SK-N-SH treated with all-trans-retinoic acid at 6 μM for 48 hours (cell line): ENCODE results near the gene CHIC2.

Experiments
- ATAC-seq: fragments of 200-7000 bp; cut with Tn5 transposase; 3 replicates; pipeline ENCODE4 v1.9.1; 2020; ENCODE audit warnings: mild to moderate bottlenecking, moderate library complexity
- ARNTL ChIP-seq: fragments of 450-650 bp; formaldehyde crosslinking; IDR thresholded peaks from 2 replicates; pipeline ENCODE4 v1.5.0; 2020; ENCODE audit warnings: low read depth, mild to moderate bottlenecking, moderate library complexity, borderline replicate concordance
- BACH2 ChIP-seq: fragments of 250-450 bp; sonication (Bioruptor Pico); IDR thresholded peaks from 2 replicates; pipeline ENCODE4 v1.9.0; 2021; ENCODE audit warnings: mild to moderate bottlenecking, borderline replicate concordance
- CREB5 ChIP-seq: fragments of 250-450 bp; sonication (Bioruptor Pico); IDR thresholded peaks from 2 replicates; pipeline ENCODE4 v1.5.1; 2020; ENCODE audit warnings: low read depth, mild to moderate bottlenecking, moderate library complexity
- CSDC2 ChIP-seq: fragments of 250-450 bp; sonication (Bioruptor Pico); IDR thresholded peaks from 2 replicates; pipeline ENCODE4 v1.5.0; 2020; ENCODE audit warnings: mild to moderate bottlenecking, moderate library complexity
- ESRRG ChIP-seq: fragments of 250-450 bp; sonication (Bioruptor Pico); IDR thresholded peaks from 2 replicates; pipeline ENCODE4 v1.6.1; 2021; ENCODE audit warnings: mild to moderate bottlenecking
- GLIS3 ChIP-seq: fragments of 250-450 bp; sonication (Bioruptor Pico); IDR thresholded peaks from 2 replicates; pipeline ENCODE4 v1.5.0; 2020; ENCODE audit warnings: mild to moderate bottlenecking, moderate library complexity
- ISL1 ChIP-seq: fragments of 250-450 bp; sonication (Bioruptor Pico); IDR thresholded peaks from 2 replicates; pipeline ENCODE4 v2.1.2; 2022; ENCODE audit warnings: mild to moderate bottlenecking, moderate library complexity
- OSR1 ChIP-seq: fragments of 250-450 bp; sonication (Bioruptor Pico); IDR thresholded peaks from 2 replicates; pipeline ENCODE4 v1.8.0; 2022; ENCODE audit warnings: moderate library complexity, mild to moderate bottlenecking, inconsistent platforms
- POU6F1 ChIP-seq: fragments of 250-450 bp; sonication (Bioruptor Pico); IDR thresholded peaks from 2 replicates; pipeline ENCODE4 v1.8.0; 2021; ENCODE audit warnings: low read depth, mild to moderate bottlenecking, moderate library complexity, borderline replicate concordance
- PPARA ChIP-seq: fragments of 250-450 bp; sonication (Bioruptor Pico); IDR thresholded peaks from 2 replicates; pipeline ENCODE4 v1.5.0; 2020; ENCODE audit warnings: mild to moderate bottlenecking, borderline replicate concordance
- RARB ChIP-seq: fragments of 250-450 bp; sonication (Bioruptor Pico); IDR thresholded peaks from 2 replicates; pipeline ENCODE4 v1.8.0; 2021; ENCODE audit warnings: mild to moderate bottlenecking, moderate library complexity
- SNAI2 ChIP-seq: fragments of 250-450 bp; sonication (Bioruptor Pico); IDR thresholded peaks from 2 replicates; pipeline ENCODE4 v1.5.0; 2020; ENCODE audit warnings: mild to moderate bottlenecking, moderate library complexity
- TCF4 ChIP-seq: fragments of 250-450 bp; sonication (Bioruptor Pico); IDR thresholded peaks from 2 replicates; pipeline ENCODE4 v1.8.0; 2021; ENCODE audit warnings: mild to moderate bottlenecking, moderate library complexity, borderline replicate concordance
- TOX ChIP-seq: fragments of 250-450 bp; sonication (Bioruptor Pico); IDR thresholded peaks from 2 replicates; pipeline ENCODE4 v1.8.0; 2021; ENCODE audit warnings: mild to moderate bottlenecking, moderate library complexity, borderline replicate concordance
- TSHZ2 ChIP-seq: fragments of 250-450 bp; sonication (Bioruptor Pico); IDR thresholded peaks from 2 replicates; pipeline ENCODE4 v1.5.0; 2020; ENCODE audit warnings: mild to moderate bottlenecking, moderate library complexity
- ZC3H10 ChIP-seq: fragments of 250-450 bp; sonication (Bioruptor Pico); IDR thresholded peaks from 2 replicates; pipeline ENCODE4 v1.5.1; 2021; ENCODE audit warnings: mild to moderate bottlenecking, moderate library complexity
- ZFP3 ChIP-seq: fragments of 250-450 bp; sonication (Bioruptor Pico); IDR thresholded peaks from 2 replicates; pipeline ENCODE4 v1.5.0; 2020; ENCODE audit warnings: mild to moderate bottlenecking, moderate library complexity
- ZFP30 ChIP-seq: fragments of 450-650 bp; formaldehyde crosslinking; IDR thresholded peaks from 2 replicates; pipeline ENCODE4 v1.5.0; 2022; ENCODE audit warnings: mild to moderate bottlenecking, moderate library complexity
- ZNF565 ChIP-seq: fragments of 450-650 bp; formaldehyde crosslinking; conservative IDR thresholded peaks from 2 replicates; pipeline ENCODE4 v1.5.0; 2020; ENCODE audit warnings: low read depth, mild to moderate bottlenecking, moderate library complexity
- ZNF70 ChIP-seq: fragments of 450-650 bp; formaldehyde crosslinking; IDR thresholded peaks from 2 replicates; pipeline ENCODE4 v1.5.0; 2020; ENCODE audit warnings: mild to moderate bottlenecking, moderate library complexity
- ZNF8 ChIP-seq: fragments of 450-650 bp; formaldehyde crosslinking; IDR thresholded peaks from 2 replicates; pipeline ENCODE4 v1.5.0; 2020; ENCODE audit warnings: mild to moderate bottlenecking, moderate library complexity
- TF ChIP-seq, protein P1 (sequence below): fragments of 250-450 bp; sonication (Bioruptor Pico); IDR thresholded peaks from 2 replicates; pipeline ENCODE4 v1.8.0; 2020; ENCODE audit warnings: mild to moderate bottlenecking, moderate library complexity, borderline replicate concordance

The CHIC2 gene

GRCh38 chr4:54063737-54064316 is 578 bp downstream of the CHIC2 start:
- TF ChIP-seq TSHZ2 (CRISPR knock-in tag) = no peak
- no peak for TF ChIP-seq POU6F1
- TF ChIP-seq RARB (CRISPR knock-in tag) = no peak
- no peak for TF ChIP-seq BACH2 (CRISPR knock-in tag)
- no peak for TF ChIP-seq GLIS3 (CRISPR knock-in tag)
- TF ChIP-seq, protein P1, sequence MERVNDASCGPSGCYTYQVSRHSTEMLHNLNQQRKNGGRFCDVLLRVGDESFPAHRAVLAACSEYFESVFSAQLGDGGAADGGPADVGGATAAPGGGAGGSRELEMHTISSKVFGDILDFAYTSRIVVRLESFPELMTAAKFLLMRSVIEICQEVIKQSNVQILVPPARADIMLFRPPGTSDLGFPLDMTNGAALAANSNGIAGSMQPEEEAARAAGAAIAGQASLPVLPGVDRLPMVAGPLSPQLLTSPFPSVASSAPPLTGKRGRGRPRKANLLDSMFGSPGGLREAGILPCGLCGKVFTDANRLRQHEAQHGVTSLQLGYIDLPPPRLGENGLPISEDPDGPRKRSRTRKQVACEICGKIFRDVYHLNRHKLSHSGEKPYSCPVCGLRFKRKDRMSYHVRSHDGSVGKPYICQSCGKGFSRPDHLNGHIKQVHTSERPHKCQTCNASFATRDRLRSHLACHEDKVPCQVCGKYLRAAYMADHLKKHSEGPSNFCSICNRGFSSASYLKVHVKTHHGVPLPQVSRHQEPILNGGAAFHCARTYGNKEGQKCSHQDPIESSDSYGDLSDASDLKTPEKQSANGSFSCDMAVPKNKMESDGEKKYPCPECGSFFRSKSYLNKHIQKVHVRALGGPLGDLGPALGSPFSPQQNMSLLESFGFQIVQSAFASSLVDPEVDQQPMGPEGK = no peak
- TF ChIP-seq ZFP3 = no peak
- TF ChIP-seq ISL1 (CRISPR knock-in tag) = no peak
- ATAC-seq = peak; percentile 43

DNA sequence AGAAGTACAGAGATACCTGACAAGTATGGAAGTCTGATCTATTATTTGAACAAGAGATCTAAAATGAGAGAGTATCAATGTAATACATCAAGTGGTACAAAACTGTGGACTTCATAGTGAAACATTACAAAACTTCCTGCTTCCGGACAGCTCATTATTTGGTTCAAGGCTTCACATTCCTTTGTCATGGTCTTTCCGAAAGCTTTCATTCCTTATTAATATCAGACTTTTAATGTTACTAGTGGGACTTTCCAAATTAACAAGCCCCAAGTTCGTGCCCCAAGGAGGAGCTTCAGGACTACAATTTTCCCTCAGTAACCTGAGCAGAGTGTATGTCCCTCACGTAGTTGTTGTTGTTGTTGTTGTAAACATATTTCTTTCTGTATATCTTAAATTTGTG is 1.2 kb downstream of the CHIC2 start:
- peak; percentile 45 for ATAC-seq
- TF ChIP-seq ARNTL (no peak), SNAI2 (CRISPR knock-in tag) (no peak), CREB5 (CRISPR knock-in tag) (no peak), GLIS3 (CRISPR knock-in tag) (no peak), RARB (CRISPR knock-in tag) (no peak), ZFP30 (no peak), TCF4 (CRISPR knock-in tag) (no peak)

GRCh38 chr4:54062392-54062791 is 2.0 kb downstream of the CHIC2 start:
- no peak for ATAC-seq
- TF ChIP-seq ARNTL (no peak), ISL1 (CRISPR knock-in tag) (no peak), ZFP3 (no peak), CREB5 (CRISPR knock-in tag) (no peak), CSDC2 (CRISPR knock-in tag) (no peak), BACH2 (CRISPR knock-in tag) (no peak), ESRRG (CRISPR knock-in tag) (no peak), OSR1 (CRISPR knock-in tag) (no peak), TOX (CRISPR knock-in tag) (no peak), RARB (CRISPR knock-in tag) (no peak), PPARA (CRISPR knock-in tag) (no peak), ZNF70 (no peak), POU6F1 (no peak), ZC3H10 (CRISPR knock-in tag) (no peak), ZNF565 (CRISPR knock-in tag) (no peak), ZNF8 (CRISPR knock-in tag) (no peak)
